ENCODE results near the gene CATSPERB. TPM values are rescaled to one million over a fixed set of nuclear protein-coding genes. Genes with fewer than 3 reads are reported as not detected.
"Not testable (repeated sequence)": the region's sequence is repeated elsewhere in the genome, so short reads cannot be mapped to it uniquely, and the experiment has no call there.

The CATSPERB gene
- total RNA-seq, 4 donors from 2014 or later = 0.84 to 3.9 (median 2.0) TPM; not detected in 1

GRCh38 chr14:91689608-91690007, 42.3 kb downstream of the CATSPERB start:
- H3K27me3 ChIP-seq = no peaks in the 10 kb centered on the region
- H3K27ac ChIP-seq = no peak overlapping the region
- no peaks in the 10 kb centered on the region for H3K4me1 ChIP-seq
- no peaks in the 10 kb centered on the region for H3K36me3 ChIP-seq
- H3K9me3 ChIP-seq = peaks cover 0 to 7% (median 0%) of the 10 kb centered on the region in 4 donors
- no peak for DNase-seq (ENCODE audit: low spot score in 2 of 2)
- no peak overlapping the region for H3K4me3 ChIP-seq
- WGBS, 2 donors = 72 to 77% methylated on average over 1 of the region's 1 CpG
- TF ChIP-seq CTCF (IDR thresholded peaks at IDR 0.05) = no peak
- no peak for TF ChIP-seq EP300 (IDR thresholded peaks at IDR 0.05)
- no peak for TF ChIP-seq POLR2A (IDR thresholded peaks at IDR 0.05)

DNA sequence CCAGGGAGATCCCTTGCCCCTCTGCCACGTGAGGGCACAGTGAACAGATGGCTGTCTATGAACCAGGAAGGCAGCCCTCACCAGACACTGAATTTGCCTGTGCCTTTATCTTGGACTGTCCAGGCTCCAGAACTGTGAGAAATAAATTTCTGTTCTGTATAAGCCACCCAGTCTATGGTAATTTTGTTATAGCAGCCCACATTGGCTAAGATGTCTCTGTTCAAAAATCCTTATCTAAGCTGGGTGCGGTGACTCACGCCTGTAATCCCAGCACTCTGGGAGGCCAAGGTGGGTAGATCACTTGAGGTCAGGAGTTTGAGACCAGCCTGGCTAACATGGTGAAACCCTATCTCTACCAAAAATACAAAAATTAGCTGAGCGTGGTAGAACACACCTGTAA, 44.5 kb downstream of the CATSPERB start:
- DNase-seq (ENCODE audit: low spot score in 2 of 2); H3K9me3 ChIP-seq; H3K4me3 ChIP-seq; H3K27ac ChIP-seq; H3K27me3 ChIP-seq; H3K4me1 ChIP-seq; H3K36me3 ChIP-seq: not testable (repeated sequence)
- 86 to 88% methylated on average over 4 of the region's 4 CpGs for WGBS, 2 donors

DNA sequence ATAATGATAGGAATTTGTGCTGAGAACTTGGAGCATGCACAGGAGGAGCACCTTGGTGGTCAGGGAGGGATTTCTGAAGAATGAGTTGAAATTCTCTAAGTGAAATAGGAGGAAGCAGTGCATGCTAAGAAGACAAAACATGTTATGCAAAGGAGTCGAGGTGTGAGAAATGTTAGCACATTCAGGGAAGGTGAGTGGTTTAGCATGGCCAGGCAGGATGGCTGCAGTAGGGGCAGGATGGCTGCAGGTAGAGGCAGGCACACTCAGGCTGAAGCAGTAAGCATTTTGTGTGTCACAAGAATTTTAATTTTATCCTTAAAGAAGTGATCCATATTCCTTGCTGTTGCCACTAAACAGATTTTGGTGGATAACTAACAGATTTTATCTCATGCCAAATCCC, 46.3 kb downstream of the CATSPERB start:
- DNase-seq (ENCODE audit: low spot score in 2 of 2) = no peak
- no peaks in the 10 kb centered on the region for H3K4me1 ChIP-seq
- peaks cover 0 to 5% (median 0%) of the 10 kb centered on the region in 4 donors for H3K9me3 ChIP-seq
- H3K36me3 ChIP-seq = no peaks in the 10 kb centered on the region
- no peaks in the 10 kb centered on the region for H3K27me3 ChIP-seq
- WGBS, 2 donors = 68 to 71% methylated on average over 1 of the region's 1 CpG
- no peak overlapping the region for H3K27ac ChIP-seq
- TF ChIP-seq POLR2A (IDR thresholded peaks at IDR 0.05) (no peak), CTCF (IDR thresholded peaks at IDR 0.05) (no peak), EP300 (IDR thresholded peaks at IDR 0.05) (no peak)
- H3K4me3 ChIP-seq = no peak overlapping the region

- Histone ChIP-seq H3K27ac (no peak overlapping the region), H3K27me3 (no peaks in the 10 kb centered on the region), H3K36me3 (no peaks in the 10 kb centered on the region), H3K4me1 (no peaks in the 10 kb centered on the region), H3K9me3 (peaks cover 0 to 6% (median 0%) of the 10 kb centered on the region in 4 donors), H3K4me3 (no peak overlapping the region)
- 82 to 89% methylated on average over 4 of the region's 4 CpGs for WGBS, 2 donors
- TF ChIP-seq POLR2A (IDR thresholded peaks at IDR 0.05) (no peak), EP300 (IDR thresholded peaks at IDR 0.05) (no peak), CTCF (IDR thresholded peaks at IDR 0.05) (no peak)
- no peak for DNase-seq (ENCODE audit: low spot score in 2 of 2)
These were observed 49.9 kb downstream of the CATSPERB start for GRCh38 chr14:91681893-91682563.

DNA sequence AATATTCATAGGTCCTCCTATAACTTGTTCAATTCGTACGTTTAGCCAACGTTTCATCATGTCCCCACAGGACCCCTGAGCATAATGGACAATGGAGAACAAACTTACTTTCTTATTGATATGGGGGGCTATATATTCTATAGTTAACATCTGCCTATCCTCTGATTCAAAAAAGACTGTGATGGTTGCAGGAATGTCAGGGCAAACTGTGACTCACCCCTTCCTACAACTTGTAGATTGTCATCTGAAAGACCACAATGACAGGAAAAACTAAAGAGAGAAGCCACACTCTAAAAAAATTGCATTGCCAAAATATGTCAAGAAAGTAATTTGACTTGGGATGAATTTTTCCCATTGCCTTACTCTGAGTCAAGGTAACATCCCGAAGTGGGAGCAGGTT, 50.8 kb downstream of the CATSPERB start:
- Histone ChIP-seq H3K9me3 (peaks cover 0 to 6% (median 0%) of the 10 kb centered on the region in 4 donors), H3K27me3 (no peaks in the 10 kb centered on the region), H3K4me3 (no peak overlapping the region), H3K27ac (no peak overlapping the region), H3K36me3 (no peaks in the 10 kb centered on the region), H3K4me1 (no peaks in the 10 kb centered on the region)
- DNase-seq (ENCODE audit: low spot score in 2 of 2) = no peak
- TF ChIP-seq EP300 (IDR thresholded peaks at IDR 0.05) = no peak
- TF ChIP-seq POLR2A (IDR thresholded peaks at IDR 0.05) = no peak
- TF ChIP-seq CTCF (IDR thresholded peaks at IDR 0.05) = no peak
- WGBS, 2 donors = 80 to 84% methylated on average over 4 of the region's 4 CpGs

DNA sequence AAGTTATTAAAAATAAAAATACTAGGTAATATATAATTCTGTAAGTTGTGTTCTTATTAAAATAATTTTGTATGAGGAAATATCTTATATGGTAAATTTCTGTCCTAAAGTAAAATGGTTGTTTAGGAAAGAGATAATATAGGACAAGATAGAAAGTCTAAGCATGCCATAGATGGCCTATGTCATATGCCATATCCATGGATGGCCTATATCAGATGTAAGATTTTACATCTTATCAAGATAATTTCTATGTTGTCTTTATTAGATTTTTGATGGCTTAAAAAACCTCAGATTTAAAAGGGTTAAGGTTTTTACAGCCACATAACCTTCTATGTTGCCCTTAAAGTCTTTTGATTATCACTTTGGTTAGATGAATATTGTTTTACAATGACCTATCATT, 52.6 kb downstream of the CATSPERB start:
- no peaks in the 10 kb centered on the region for H3K36me3 ChIP-seq
- DNase-seq (ENCODE audit: low spot score in 2 of 2) = no peak
- H3K27me3 ChIP-seq = no peaks in the 10 kb centered on the region
- H3K4me1 ChIP-seq = no peaks in the 10 kb centered on the region
- H3K27ac ChIP-seq = no peak overlapping the region
- TF ChIP-seq EP300 (IDR thresholded peaks at IDR 0.05) = no peak
- no peak for TF ChIP-seq CTCF (IDR thresholded peaks at IDR 0.05)
- TF ChIP-seq POLR2A (IDR thresholded peaks at IDR 0.05) = no peak
- H3K4me3 ChIP-seq = no peak overlapping the region
- peaks cover 0 to 6% (median 0%) of the 10 kb centered on the region in 4 donors for H3K9me3 ChIP-seq

GRCh38 chr14:91677687-91678086, 54.2 kb downstream of the CATSPERB start:
- H3K27ac ChIP-seq, H3K4me3 ChIP-seq, H3K27me3 ChIP-seq: not testable (repeated sequence)

More at GRCh38 chr14:91677687-91678086, 54.2 kb downstream of the CATSPERB start:
- WGBS, 2 donors = 92 to 95% methylated on average over 3 of the region's 3 CpGs
- DNase-seq (ENCODE audit: low spot score in 2 of 2); H3K4me1 ChIP-seq; H3K9me3 ChIP-seq; H3K36me3 ChIP-seq: not testable (repeated sequence)

Measured in tibial nerve (tissue), 4 donors.